22Rv1 (cell line): ENCODE data around the gene SREBF1.

Experiments used
- H3K27ac ChIP-seq: fragments of 450-650 bp; 2 replicates; pipeline ENCODE4 v1.5.1; 2017
- ZFX ChIP-seq: fragments of 450-650 bp; IDR thresholded peaks from 2 replicates; pipeline ENCODE4 v1.6.1; 2017; ENCODE audit warnings: antibody characterized with exemption, borderline replicate concordance
- TF ChIP-seq, protein P1 (sequence below): fragments of 450-650 bp; IDR thresholded peaks from 2 replicates; pipeline ENCODE4 v1.5.1; 2017; ENCODE audit warnings: mild to moderate bottlenecking

Gene SREBF1

DNA sequence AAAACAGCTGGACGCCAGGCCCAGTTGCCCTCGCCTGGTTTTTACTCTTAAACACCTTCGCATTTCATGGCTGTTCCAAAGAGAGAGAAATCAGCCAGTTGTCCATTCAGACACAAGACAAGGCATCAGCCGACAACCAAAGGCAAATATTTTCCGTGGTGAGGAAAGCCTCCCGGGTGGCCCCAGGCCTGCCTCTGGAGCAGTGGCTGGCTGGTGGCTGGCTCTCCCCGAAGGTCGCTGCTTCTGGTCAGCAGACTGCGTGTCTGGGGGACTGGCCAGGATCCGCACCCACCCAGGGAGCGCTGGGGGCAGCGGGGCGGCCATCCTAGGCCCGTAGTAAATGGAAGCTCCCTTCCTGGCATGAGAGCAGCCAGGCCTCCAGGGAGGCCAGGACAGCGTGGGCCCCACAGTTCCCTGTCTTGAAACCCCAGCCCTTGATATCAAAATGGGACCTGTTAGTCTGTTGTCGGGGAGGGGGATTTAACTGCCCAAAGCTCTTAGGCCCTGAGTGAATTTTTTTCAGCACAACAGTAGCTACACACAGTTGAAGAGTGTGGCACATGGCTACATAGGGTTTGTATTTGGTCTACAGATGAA, 57.7 kb downstream of the SREBF1 start:
- no peak overlapping the region for H3K27ac ChIP-seq

DNA sequence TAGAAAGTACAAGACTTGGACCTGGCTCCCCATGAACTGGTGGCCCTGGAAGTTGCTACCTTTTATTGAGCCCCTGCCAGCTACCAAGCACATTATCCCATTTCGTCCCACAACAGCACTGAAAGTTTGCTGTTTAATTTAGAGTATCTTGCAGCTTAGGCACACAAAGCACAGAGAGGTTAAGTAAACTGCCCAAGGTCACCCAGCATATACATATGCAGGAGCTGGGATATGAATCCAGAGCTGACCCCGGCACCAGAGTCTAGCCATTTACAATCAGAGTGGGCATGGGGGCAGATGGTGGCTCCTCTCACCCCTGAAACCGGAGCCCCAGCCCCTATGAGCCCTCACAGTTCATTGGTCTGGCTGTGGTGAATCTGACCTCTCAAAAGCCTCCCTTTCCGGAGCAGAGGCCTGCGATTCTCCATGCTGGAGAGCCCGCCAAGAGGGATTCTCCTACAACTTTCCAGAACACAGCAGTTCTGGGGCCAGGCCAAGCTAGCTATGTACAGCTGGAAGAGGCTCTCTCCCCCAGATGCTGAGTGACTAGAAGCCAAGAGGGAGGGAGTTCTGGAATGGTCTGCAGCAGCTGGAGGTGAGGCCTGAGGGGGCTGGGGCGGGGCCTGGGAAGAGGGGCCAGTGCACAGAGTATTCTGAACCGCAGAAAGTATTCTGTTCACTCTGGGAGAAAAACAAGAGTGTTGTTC, 58.3 kb downstream of the SREBF1 start:
- no peak overlapping the region for H3K27ac ChIP-seq
- TF ChIP-seq, protein P1, sequence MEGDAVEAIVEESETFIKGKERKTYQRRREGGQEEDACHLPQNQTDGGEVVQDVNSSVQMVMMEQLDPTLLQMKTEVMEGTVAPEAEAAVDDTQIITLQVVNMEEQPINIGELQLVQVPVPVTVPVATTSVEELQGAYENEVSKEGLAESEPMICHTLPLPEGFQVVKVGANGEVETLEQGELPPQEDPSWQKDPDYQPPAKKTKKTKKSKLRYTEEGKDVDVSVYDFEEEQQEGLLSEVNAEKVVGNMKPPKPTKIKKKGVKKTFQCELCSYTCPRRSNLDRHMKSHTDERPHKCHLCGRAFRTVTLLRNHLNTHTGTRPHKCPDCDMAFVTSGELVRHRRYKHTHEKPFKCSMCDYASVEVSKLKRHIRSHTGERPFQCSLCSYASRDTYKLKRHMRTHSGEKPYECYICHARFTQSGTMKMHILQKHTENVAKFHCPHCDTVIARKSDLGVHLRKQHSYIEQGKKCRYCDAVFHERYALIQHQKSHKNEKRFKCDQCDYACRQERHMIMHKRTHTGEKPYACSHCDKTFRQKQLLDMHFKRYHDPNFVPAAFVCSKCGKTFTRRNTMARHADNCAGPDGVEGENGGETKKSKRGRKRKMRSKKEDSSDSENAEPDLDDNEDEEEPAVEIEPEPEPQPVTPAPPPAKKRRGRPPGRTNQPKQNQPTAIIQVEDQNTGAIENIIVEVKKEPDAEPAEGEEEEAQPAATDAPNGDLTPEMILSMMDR: no peak
- no peak for TF ChIP-seq ZFX

More for the DNA sequence above, 57.7 kb downstream of the SREBF1 start:
- TF ChIP-seq, protein P1: no peak
- TF ChIP-seq ZFX: no peak

DNA sequence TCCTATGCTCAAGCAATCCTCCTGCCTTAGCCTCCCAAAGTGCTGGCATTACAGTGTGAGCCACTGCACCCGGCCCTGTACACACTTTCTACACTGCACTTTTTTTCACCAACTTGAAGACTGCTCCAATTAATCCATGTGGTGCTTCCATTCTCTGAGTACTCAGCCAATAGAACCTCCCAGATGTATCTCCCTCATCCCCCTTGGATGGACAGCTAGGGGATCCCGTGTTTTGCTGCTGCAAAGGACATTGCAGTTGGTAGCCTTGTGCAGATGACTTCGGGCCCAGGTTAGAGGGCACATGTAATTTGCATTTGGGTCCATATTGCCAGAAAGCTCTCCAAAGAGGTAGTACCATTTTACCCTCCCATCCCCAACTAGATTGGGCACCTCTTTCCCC, 59.9 kb downstream of the SREBF1 start:
- H3K27ac ChIP-seq: no peak overlapping the region

DNA sequence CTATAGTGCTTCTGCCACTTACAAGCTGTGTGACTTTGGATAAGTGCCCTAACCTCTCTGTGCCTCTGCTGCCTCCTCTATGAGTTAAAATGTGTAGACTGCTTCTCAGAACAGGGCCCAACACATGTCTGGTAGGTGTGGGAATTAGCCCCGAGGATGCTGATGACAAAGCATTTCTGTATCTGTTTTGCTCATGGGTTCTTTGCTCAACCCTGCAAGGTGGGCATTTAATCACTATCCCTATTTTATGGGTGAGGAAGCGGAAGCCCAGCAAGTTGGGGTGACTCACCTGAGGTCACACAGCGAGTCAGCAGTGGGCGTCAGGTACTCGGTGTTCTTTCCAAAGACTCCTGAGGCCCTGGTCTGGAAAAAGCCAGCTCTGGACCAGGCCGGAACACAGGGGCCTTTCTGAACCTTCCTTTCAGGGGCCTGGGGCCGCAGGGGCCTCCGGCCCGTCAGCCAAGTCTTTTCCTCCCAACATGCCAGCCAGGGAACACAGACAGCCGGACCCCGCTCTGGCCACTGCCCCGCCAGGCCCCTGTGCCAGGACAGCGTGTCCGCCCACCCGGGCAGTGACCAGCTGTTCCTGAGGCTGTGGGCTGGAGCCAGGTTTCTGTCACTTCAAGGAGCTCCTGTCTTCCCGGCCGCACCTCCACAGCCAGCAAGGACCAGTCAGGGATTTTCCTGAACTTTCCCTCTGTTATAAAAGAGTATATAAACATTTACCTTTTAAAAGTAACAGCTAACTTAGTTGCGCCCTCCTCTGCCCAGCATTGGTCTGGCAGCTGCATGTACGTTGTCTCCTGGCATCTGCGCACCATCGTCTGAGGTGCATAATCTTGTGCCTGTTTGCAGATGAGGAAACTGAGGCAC, 62.5 kb downstream of the SREBF1 start:
- no peak overlapping the region for H3K27ac ChIP-seq
- no peak for TF ChIP-seq ZFX
- TF ChIP-seq, protein P1: peak; percentile 35

More for the DNA sequence above, 59.9 kb downstream of the SREBF1 start:
- TF ChIP-seq, protein P1: no peak
- TF ChIP-seq ZFX: no peak

DNA sequence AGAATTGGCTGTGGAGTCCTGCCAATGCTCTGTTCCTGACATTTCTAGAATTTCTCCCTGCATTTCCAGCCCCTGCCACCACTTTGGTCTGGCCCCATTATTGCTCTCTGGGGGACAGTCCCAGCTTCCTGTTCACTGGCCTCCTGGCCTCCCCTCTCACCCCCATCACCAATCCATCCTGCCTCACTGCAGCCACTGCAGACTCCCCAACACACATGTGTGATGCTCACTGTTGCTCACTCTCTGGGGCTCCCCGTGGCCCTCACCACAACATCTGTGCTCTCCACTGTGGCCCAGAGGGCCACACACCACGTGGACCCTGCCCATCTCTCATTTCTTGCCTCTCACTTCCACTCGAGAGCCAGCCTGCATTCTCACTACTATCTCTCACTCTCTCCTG, 64.6 kb downstream of the SREBF1 start:
- TF ChIP-seq, protein P1: no peak
- TF ChIP-seq ZFX: no peak

DNA sequence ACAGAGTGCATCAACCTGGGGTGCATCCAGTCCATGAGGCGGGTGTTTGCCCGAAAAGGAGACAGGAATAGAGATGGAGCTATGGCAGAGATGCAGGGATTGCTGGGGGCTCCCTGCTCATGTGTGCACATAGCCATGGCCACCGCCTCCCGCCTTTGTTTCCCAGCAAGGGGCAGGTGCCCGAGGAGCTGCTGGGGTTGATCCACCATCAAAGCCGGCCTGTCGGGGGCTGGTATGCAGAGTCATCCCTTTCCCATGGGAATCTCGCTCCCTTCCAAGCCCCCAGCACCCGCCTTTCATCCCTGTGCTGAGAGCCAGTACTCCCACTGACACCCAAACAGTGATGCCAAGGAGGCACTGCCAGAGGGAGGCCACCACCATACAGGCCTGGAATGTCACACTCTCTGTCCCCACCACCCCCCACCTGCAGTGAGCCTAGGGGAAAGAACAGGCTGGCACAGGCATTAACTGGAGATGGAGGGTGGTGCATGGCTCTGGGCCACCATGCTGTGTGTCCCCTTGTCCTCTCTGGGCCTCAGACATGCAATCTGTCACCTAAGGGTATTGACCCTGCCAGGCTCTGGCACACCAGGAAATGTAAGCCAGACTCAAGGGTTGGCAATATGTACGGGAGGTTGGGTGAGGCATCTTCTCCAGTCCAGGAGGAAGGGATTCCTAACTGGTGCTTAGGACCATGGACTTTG, 65.1 kb downstream of the SREBF1 start:
- TF ChIP-seq, protein P1: no peak
- TF ChIP-seq ZFX: no peak
- H3K27ac ChIP-seq: no peak overlapping the region

More for the DNA sequence above, 64.6 kb downstream of the SREBF1 start:
- H3K27ac ChIP-seq: no peak overlapping the region
